Astrocyte of the cerebellum (primary cell): ENCODE measurements around the gene IZUMO1.
A peak's percentile ranks its signal among the peaks of the same experiment; 100 is the strongest.

Experiments used
- DNase-seq: peaks from one replicate; pipeline ENCODE4 v3.0.0-alpha.2; 2011; ENCODE audit warnings: low read depth
- H3K4me3 ChIP-seq: 2 replicates; pipeline ENCODE4 v1.5.1; 2011; ENCODE audit warnings: mild to moderate bottlenecking, low read depth, low read length, moderate library complexity
- CTCF ChIP-seq: IDR thresholded peaks from 2 replicates; pipeline ENCODE4 v1.5.1; 2012; ENCODE audit warnings: low read length, low read depth, moderate library complexity, mild to moderate bottlenecking; ENCODE audit errors: missing control alignments
- in situ Hi-C: cut with HindIII; loops from 2 replicates; pipeline ENCODE4 v1.10.0; 2017; ENCODE audit warnings: low sequenced_read_pairs

IZUMO1 gene

DNA sequence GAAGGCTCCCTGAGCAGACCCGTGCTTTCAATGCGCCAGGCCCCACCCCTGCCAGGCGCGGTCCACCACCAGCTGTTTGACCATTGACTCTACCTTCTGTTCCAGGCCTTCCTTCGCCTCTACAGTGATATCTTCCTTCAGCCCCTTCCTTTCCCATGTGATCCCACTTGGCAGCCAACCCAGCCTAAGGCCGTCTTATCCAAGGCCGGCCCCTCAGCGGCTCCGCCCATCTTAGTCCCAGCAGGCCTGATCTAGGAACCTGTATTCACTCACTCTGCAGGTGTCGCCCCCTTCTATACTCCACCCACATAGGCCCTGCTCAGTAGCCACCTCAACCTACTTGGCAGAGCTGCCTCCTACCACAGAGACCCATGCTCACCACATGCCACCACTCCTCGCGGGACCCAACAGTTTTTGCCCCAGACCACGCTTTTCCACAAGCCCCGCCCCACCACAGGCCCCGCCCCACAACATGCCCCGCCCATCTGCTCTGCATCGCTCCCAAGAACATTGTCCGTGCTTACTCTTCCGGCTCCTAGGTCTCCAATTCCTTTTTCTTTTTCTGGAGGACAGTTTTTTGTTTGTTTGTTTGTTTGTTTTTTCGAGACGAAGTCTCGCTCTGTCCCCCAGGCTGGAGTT lies 9.2 kb downstream of the IZUMO1 start:
- no peak for TF ChIP-seq CTCF
- DNase-seq, result no peak
- H3K4me3 ChIP-seq, result no peak overlapping the region
- in situ Hi-C loops, result no loop called here

DNA sequence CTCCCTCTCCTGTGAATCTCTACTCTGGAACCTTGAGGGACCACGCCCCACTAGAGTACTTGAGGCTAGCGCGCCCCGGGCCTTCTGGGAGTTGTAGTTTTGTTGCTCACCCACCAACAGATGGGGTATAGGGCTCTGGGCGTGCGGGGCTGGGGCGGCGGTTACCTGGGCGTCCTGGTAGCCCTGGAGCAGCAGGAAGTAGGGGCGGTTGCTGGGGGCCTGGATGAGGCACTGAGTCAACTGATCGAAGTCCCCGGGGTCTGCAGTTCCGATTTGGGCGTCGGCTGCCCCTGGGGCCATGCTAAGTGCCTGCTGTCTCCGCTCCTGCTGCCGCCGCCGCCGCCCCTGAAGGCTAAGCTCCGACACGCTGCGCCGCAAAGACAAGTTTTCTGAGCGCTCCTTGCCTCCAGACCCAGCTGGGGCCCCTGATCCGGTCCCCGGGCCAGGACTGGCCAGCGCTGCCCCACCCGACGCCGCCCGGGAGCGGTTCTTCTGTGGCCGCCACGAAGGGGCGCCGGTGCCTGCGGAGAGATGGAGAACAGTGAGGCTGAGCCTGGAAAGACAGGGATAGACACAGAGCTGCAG lies 11.6 kb downstream of the IZUMO1 start:
- no peak for TF ChIP-seq CTCF
- in situ Hi-C loops, result no loop called here
- H3K4me3 ChIP-seq, result peak overlapping the region; percentile 21
- no peak for DNase-seq

- H3K4me3 ChIP-seq, result no peak overlapping the region
- DNase-seq, result no peak
- in situ Hi-C loops, result no loop called here
- TF ChIP-seq CTCF, result no peak
Measured at GRCh38 chr19:48734625-48735024, 12.1 kb downstream of the IZUMO1 start.

DNA sequence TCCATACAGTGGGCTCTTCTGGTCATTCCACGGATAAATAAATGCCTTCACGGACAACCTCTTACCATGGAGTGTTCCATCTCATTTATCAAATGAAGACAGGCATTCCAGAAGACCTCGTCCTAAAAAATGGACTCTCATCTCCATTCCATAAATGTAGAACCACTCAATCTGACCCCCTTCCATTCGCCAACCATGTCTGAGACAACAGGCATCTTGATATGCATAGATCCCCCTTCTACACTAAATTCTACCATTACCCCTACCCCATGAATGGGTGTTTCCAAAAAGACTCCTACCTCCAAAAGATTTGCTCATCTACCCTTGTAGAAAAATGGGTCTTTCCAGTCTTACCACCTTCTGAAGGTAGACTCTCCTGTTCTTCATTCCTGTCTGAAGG lies 15.3 kb downstream of the IZUMO1 start:
- DNase-seq, result no peak
- in situ Hi-C loops, result no loop called here
- TF ChIP-seq CTCF, result no peak
- no peak overlapping the region for H3K4me3 ChIP-seq

GRCh38 chr19:48728911-48729664 lies 17.6 kb downstream of the IZUMO1 start:
- no peak for DNase-seq
- in situ Hi-C loops, result no loop called here
- TF ChIP-seq CTCF, result no peak
- H3K4me3 ChIP-seq, result no peak overlapping the region

GRCh38 chr19:48726556-48726955 lies 20.2 kb downstream of the IZUMO1 start:
- in situ Hi-C loops, result no loop called here
- H3K4me3 ChIP-seq, result no peak overlapping the region
- TF ChIP-seq CTCF, result no peak
- DNase-seq, result no peak
